ENCODE data around the gene FAM184B. TPM values are rescaled to one million over a fixed set of nuclear protein-coding genes. Genes with fewer than 3 reads are reported as not detected.
"Not testable (repeated sequence)": the region's sequence is repeated elsewhere in the genome, so short reads cannot be mapped to it uniquely, and the experiment has no call there.

Gene FAM184B
- polyA plus RNA-seq, 1 donor from 2014 or later, result 0.10 TPM

GRCh38 chr4:17664755-17665154 is 116.7 kb downstream of the FAM184B start:
- Histone ChIP-seq H3F3A (ENCODE audit: insufficient read depth, low read length, poor library complexity, severe bottlenecking) (no peaks in the 10 kb centered on the region), H3K9me2 (ENCODE audit: insufficient read depth, low read length) (no peaks in the 10 kb centered on the region), H3K27ac (ENCODE audit: low read length) (no peak overlapping the region), H3K4me3 (ENCODE audit: low read length) (no peak overlapping the region), H4K20me1 (ENCODE audit: insufficient read depth) (no peaks in the 10 kb centered on the region), H2AFZ (ENCODE audit: low read depth, low read length) (no peak overlapping the region), H3K36me3 (ENCODE audit: insufficient read depth, low read length) (no peaks in the 10 kb centered on the region), H3K4me2 (ENCODE audit: low read length) (no peak overlapping the region), H3K27me3 (ENCODE audit: insufficient read depth, low read depth, low read length) (no peaks in the 10 kb centered on the region), H3K79me2 (replicated peaks; ENCODE audit: insufficient read depth, low read length) (no peaks in the 10 kb centered on the region), H3K9ac (ENCODE audit: low read length) (no peak overlapping the region), H3K9me3 (ENCODE audit: low read length) (no peaks in the 10 kb centered on the region)
- TF ChIP-seq EZH2 (IDR thresholded peaks at IDR 0.05; ENCODE audit: borderline replicate concordance, insufficient read depth, low read length, poor library complexity, severe bottlenecking) (no peak), POLR2AphosphoS5 (IDR thresholded peaks at IDR 0.05) (no peak), RAD21 (conservative IDR thresholded peaks at IDR 0.05) (no peak), SMC3 (conservative IDR thresholded peaks at IDR 0.05; ENCODE audit: poor library complexity) (no peak), CTCF (IDR thresholded peaks at IDR 0.05; ENCODE audit: poor library complexity, severe bottlenecking) (no peak), REST (IDR thresholded peaks at IDR 0.05; ENCODE audit: borderline replicate concordance) (no peak), MXI1 (conservative IDR thresholded peaks at IDR 0.05; ENCODE audit: poor library complexity, severe bottlenecking) (no peak), EP300 (conservative IDR thresholded peaks at IDR 0.05; ENCODE audit: poor library complexity, severe bottlenecking) (no peak), TAF1 (IDR thresholded peaks at IDR 0.05; ENCODE audit: low read depth) (no peak)

GRCh38 chr4:17662694-17663093 is 118.7 kb downstream of the FAM184B start:
- TF ChIP-seq CTCF (IDR thresholded peaks at IDR 0.05; ENCODE audit: poor library complexity, severe bottlenecking), result no peak
- TF ChIP-seq TAF1 (IDR thresholded peaks at IDR 0.05; ENCODE audit: low read depth), result no peak
- TF ChIP-seq SMC3 (conservative IDR thresholded peaks at IDR 0.05; ENCODE audit: poor library complexity), result no peak
- TF ChIP-seq EP300 (conservative IDR thresholded peaks at IDR 0.05; ENCODE audit: poor library complexity, severe bottlenecking), result no peak
- no peak for TF ChIP-seq MXI1 (conservative IDR thresholded peaks at IDR 0.05; ENCODE audit: poor library complexity, severe bottlenecking)
- TF ChIP-seq REST (IDR thresholded peaks at IDR 0.05; ENCODE audit: borderline replicate concordance), result no peak
- TF ChIP-seq EZH2 (IDR thresholded peaks at IDR 0.05; ENCODE audit: borderline replicate concordance, insufficient read depth, low read length, poor library complexity, severe bottlenecking), result no peak
- no peak for TF ChIP-seq POLR2AphosphoS5 (IDR thresholded peaks at IDR 0.05)
- TF ChIP-seq RAD21 (conservative IDR thresholded peaks at IDR 0.05), result no peak
- H3K4me3 ChIP-seq (ENCODE audit: low read length), result no peak overlapping the region
- H3K9ac ChIP-seq (ENCODE audit: low read length), result no peak overlapping the region
- no peaks in the 10 kb centered on the region for H3F3A ChIP-seq (ENCODE audit: insufficient read depth, low read length, poor library complexity, severe bottlenecking)
- no peaks in the 10 kb centered on the region for H3K9me2 ChIP-seq (ENCODE audit: insufficient read depth, low read length)
- H3K9me3 ChIP-seq (ENCODE audit: low read length), result no peaks in the 10 kb centered on the region
- no peak overlapping the region for H2AFZ ChIP-seq (ENCODE audit: low read depth, low read length)
- no peaks in the 10 kb centered on the region for H3K27me3 ChIP-seq (ENCODE audit: insufficient read depth, low read depth, low read length)
- no peaks in the 10 kb centered on the region for H3K36me3 ChIP-seq (ENCODE audit: insufficient read depth, low read length)
- H3K79me2 ChIP-seq (replicated peaks; ENCODE audit: insufficient read depth, low read length), result no peaks in the 10 kb centered on the region
- no peak overlapping the region for H3K27ac ChIP-seq (ENCODE audit: low read length)
- no peaks in the 10 kb centered on the region for H4K20me1 ChIP-seq (ENCODE audit: insufficient read depth)
- H3K4me2 ChIP-seq (ENCODE audit: low read length), result no peak overlapping the region

GRCh38 chr4:17659196-17659595 is 122.2 kb downstream of the FAM184B start:
- not testable (repeated sequence) for H3K9me2 ChIP-seq (ENCODE audit: insufficient read depth, low read length); H2AFZ ChIP-seq (ENCODE audit: low read depth, low read length); H3K36me3 ChIP-seq (ENCODE audit: insufficient read depth, low read length); H3K9me3 ChIP-seq (ENCODE audit: low read length); H3K79me2 ChIP-seq (replicated peaks; ENCODE audit: insufficient read depth, low read length); H3K27me3 ChIP-seq (ENCODE audit: insufficient read depth, low read depth, low read length); H4K20me1 ChIP-seq (ENCODE audit: insufficient read depth); H3K9ac ChIP-seq (ENCODE audit: low read length); H3K4me3 ChIP-seq (ENCODE audit: low read length); H3K27ac ChIP-seq (ENCODE audit: low read length); H3F3A ChIP-seq (ENCODE audit: insufficient read depth, low read length, poor library complexity, severe bottlenecking); H3K4me2 ChIP-seq (ENCODE audit: low read length)

Measured in neural cell (in vitro differentiated cells).